IPS DF 4.7 (cell line): ENCODE data around the gene SEZ6.

Experiments
- DNase-seq: peaks from one replicate; pipeline ENCODE4 v3.0.0-alpha.2; 2013; ENCODE audit warnings: low spot score; ENCODE audit errors: extremely low read depth

The SEZ6 gene

GRCh38 chr17:28978356-28978964 is 27.4 kb downstream of the SEZ6 start:
- DNase-seq = no peak

- no peak for DNase-seq
Measured at GRCh38 chr17:28977659-28978355, 28.0 kb downstream of the SEZ6 start.

- DNase-seq = no peak
Measured at GRCh38 chr17:28975646-28976045, 30.2 kb downstream of the SEZ6 start.

- DNase-seq = no peak
Measured at GRCh38 chr17:28975031-28975430, 30.8 kb downstream of the SEZ6 start.

- DNase-seq = no peak
Measured at GRCh38 chr17:28974451-28974850, 31.4 kb downstream of the SEZ6 start.

GRCh38 chr17:28973425-28973824 is 32.4 kb downstream of the SEZ6 start:
- DNase-seq = no peak

- no peak for DNase-seq
Measured at GRCh38 chr17:28972437-28972836, 33.4 kb downstream of the SEZ6 start.

GRCh38 chr17:28970879-28971278 is 35.0 kb downstream of the SEZ6 start:
- no peak for DNase-seq

GRCh38 chr17:28969706-28970393 is 36.0 kb downstream of the SEZ6 start:
- DNase-seq = no peak

- no peak for DNase-seq
Measured at GRCh38 chr17:28968914-28969295, 36.9 kb downstream of the SEZ6 start.

GRCh38 chr17:28968231-28968913 is 37.5 kb downstream of the SEZ6 start:
- no peak for DNase-seq

- DNase-seq = no peak
Measured at GRCh38 chr17:28967221-28968135, 38.4 kb downstream of the SEZ6 start.

GRCh38 chr17:28963841-28964240 is 42.0 kb downstream of the SEZ6 start:
- no peak for DNase-seq

GRCh38 chr17:28963055-28963611 is 42.7 kb downstream of the SEZ6 start:
- DNase-seq = no peak

- DNase-seq = no peak
Measured at GRCh38 chr17:28961391-28961790, 44.4 kb downstream of the SEZ6 start.

GRCh38 chr17:28960256-28961061 is 45.4 kb downstream of the SEZ6 start:
- DNase-seq = no peak

GRCh38 chr17:28959471-28959871 is 46.4 kb downstream of the SEZ6 start:
- no peak for DNase-seq

GRCh38 chr17:28958820-28959455 is 46.9 kb downstream of the SEZ6 start:
- DNase-seq = no peak

- no peak for DNase-seq
Measured at GRCh38 chr17:28957992-28958355, 47.9 kb downstream of the SEZ6 start.
